Measurements from ENCODE around the gene SLC24A3. TPM values are rescaled to one million over a fixed set of nuclear protein-coding genes. Genes with fewer than 3 reads are reported as not detected.

The SLC24A3 gene
- total RNA-seq, 1 experiment from 2014 or later: not detected

GRCh38 chr20:19583532-19584175 lies 371.2 kb downstream of the SLC24A3 start:
- peak; percentile 65 for DNase-seq (ENCODE audit: low spot score)

- DNase-seq (ENCODE audit: low spot score): no peak
Measured at GRCh38 chr20:19588241-19588640, 375.8 kb downstream of the SLC24A3 start.

GRCh38 chr20:19588732-19589131 lies 376.3 kb downstream of the SLC24A3 start:
- no peak for DNase-seq (ENCODE audit: low spot score)

GRCh38 chr20:19589787-19590362 lies 377.4 kb downstream of the SLC24A3 start:
- DNase-seq (ENCODE audit: low spot score): no peak

GRCh38 chr20:19590382-19590781 lies 377.9 kb downstream of the SLC24A3 start:
- no peak for DNase-seq (ENCODE audit: low spot score)

GRCh38 chr20:19593762-19594161 lies 381.3 kb downstream of the SLC24A3 start:
- no peak for DNase-seq (ENCODE audit: low spot score)

GRCh38 chr20:19594896-19595295 lies 382.5 kb downstream of the SLC24A3 start:
- DNase-seq (ENCODE audit: low spot score): no peak

- DNase-seq (ENCODE audit: low spot score): no peak
Measured at GRCh38 chr20:19598117-19598850, 385.8 kb downstream of the SLC24A3 start.

GRCh38 chr20:19599200-19599599 lies 386.8 kb downstream of the SLC24A3 start:
- no peak for DNase-seq (ENCODE audit: low spot score)

- no peak for DNase-seq (ENCODE audit: low spot score)
Measured at GRCh38 chr20:19600042-19600441, 387.6 kb downstream of the SLC24A3 start.

- no peak for DNase-seq (ENCODE audit: low spot score)
Measured at GRCh38 chr20:19601126-19601810, 388.8 kb downstream of the SLC24A3 start.

- no peak for DNase-seq (ENCODE audit: low spot score)
Measured at GRCh38 chr20:19602675-19603375, 390.4 kb downstream of the SLC24A3 start.

- DNase-seq (ENCODE audit: low spot score): no peak
Measured at GRCh38 chr20:19603376-19603750, 390.9 kb downstream of the SLC24A3 start.

GRCh38 chr20:19605786-19606485 lies 393.5 kb downstream of the SLC24A3 start:
- no peak for DNase-seq (ENCODE audit: low spot score)

GRCh38 chr20:19609642-19610223 lies 397.3 kb downstream of the SLC24A3 start:
- DNase-seq (ENCODE audit: low spot score): no peak

- no peak for DNase-seq (ENCODE audit: low spot score)
Measured at GRCh38 chr20:19615629-19616028, 403.2 kb downstream of the SLC24A3 start.

- no peak for DNase-seq (ENCODE audit: low spot score)
Measured at GRCh38 chr20:19616081-19616480, 403.6 kb downstream of the SLC24A3 start.

GRCh38 chr20:19616620-19617019 lies 404.2 kb downstream of the SLC24A3 start:
- DNase-seq (ENCODE audit: low spot score): no peak

- DNase-seq (ENCODE audit: low spot score): no peak
Measured at GRCh38 chr20:19617256-19617655, 404.8 kb downstream of the SLC24A3 start.

- no peak for DNase-seq (ENCODE audit: low spot score)
Measured at GRCh38 chr20:19618711-19619110, 406.3 kb downstream of the SLC24A3 start.
